Osteocyte (in vitro differentiated cells): ENCODE measurements around the gene CD79B. TPM values are rescaled to one million over a fixed set of nuclear protein-coding genes. Genes with fewer than 3 reads are reported as not detected.

ENCODE experiments used
- DNase-seq: peaks from one replicate; pipeline ENCODE4 v3.0.0; 2021; ENCODE audit warnings: mixed read lengths; ENCODE audit not compliant: unreplicated experiment; ENCODE audit errors: extremely low spot score
- H3K27ac Mint-ChIP-seq: one replicate; pipeline ENCODE4 v1.8.0; 2021; ENCODE audit warnings: mild to moderate bottlenecking, mixed read lengths; ENCODE audit not compliant: unreplicated experiment
- H3K27me3 Mint-ChIP-seq: one replicate; pipeline ENCODE4 v1.8.0; 2021; ENCODE audit warnings: mixed read lengths; ENCODE audit not compliant: unreplicated experiment
- H3K36me3 Mint-ChIP-seq: one replicate; pipeline ENCODE4 v1.8.0; 2021; ENCODE audit warnings: mixed read lengths; ENCODE audit not compliant: unreplicated experiment
- H3K4me1 Mint-ChIP-seq: one replicate; pipeline ENCODE4 v1.8.0; 2021; ENCODE audit warnings: mixed read lengths; ENCODE audit not compliant: unreplicated experiment
- H3K4me3 Mint-ChIP-seq: one replicate; pipeline ENCODE4 v1.8.0; 2021; ENCODE audit warnings: mild to moderate bottlenecking, moderate library complexity, mixed read lengths; ENCODE audit not compliant: unreplicated experiment
- H3K9me3 Mint-ChIP-seq: one replicate; pipeline ENCODE4 v1.8.0; 2021; ENCODE audit warnings: mixed read lengths; ENCODE audit not compliant: unreplicated experiment
- total RNA-seq: library from RNA; stranded (reverse); gene quantifications from 2 replicates; pipeline ENCODE4 v1.2.1, GENCODE V29; 2021
- TF ChIP-seq, protein P1 (sequence below): fragments of 200-600 bp; sonication (generic); IDR thresholded peaks from 2 replicates; pipeline ENCODE4 v1.5.0; 2021; ENCODE audit warnings: antibody characterized with exemption, mild to moderate bottlenecking, moderate library complexity

The CD79B gene
- total RNA-seq, 1 donor from 2014 or later: not detected

DNA sequence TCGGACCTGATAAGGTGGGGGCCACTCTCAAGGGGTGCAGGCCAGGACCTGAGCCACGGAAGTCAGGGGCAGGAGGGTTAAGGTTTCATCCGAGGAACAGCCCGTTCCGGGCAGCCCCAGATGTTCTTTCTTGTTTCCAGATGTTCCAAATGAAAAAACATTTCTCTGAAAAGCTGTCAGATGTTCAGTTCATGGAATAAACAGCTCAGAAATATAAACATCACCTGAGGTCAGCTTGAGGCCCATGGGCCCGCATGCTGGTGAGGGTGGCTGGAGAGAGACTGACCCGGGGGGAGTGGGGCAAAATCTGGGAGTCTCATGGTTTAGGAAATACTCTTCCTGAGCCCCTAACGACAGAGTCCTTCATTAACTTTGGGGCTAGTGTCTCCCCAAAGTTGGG lies 1.5 kb upstream of the CD79B start:
- Mint-ChIP-seq H3K27ac (no peak overlapping the region), H3K36me3 (no peaks in the 10 kb centered on the region), H3K27me3 (peaks cover 16% of the 10 kb centered on the region), H3K4me3 (no peak overlapping the region), H3K4me1 (peaks cover 4% of the 10 kb centered on the region), H3K9me3 (no peaks in the 10 kb centered on the region)
- TF ChIP-seq, protein P1, sequence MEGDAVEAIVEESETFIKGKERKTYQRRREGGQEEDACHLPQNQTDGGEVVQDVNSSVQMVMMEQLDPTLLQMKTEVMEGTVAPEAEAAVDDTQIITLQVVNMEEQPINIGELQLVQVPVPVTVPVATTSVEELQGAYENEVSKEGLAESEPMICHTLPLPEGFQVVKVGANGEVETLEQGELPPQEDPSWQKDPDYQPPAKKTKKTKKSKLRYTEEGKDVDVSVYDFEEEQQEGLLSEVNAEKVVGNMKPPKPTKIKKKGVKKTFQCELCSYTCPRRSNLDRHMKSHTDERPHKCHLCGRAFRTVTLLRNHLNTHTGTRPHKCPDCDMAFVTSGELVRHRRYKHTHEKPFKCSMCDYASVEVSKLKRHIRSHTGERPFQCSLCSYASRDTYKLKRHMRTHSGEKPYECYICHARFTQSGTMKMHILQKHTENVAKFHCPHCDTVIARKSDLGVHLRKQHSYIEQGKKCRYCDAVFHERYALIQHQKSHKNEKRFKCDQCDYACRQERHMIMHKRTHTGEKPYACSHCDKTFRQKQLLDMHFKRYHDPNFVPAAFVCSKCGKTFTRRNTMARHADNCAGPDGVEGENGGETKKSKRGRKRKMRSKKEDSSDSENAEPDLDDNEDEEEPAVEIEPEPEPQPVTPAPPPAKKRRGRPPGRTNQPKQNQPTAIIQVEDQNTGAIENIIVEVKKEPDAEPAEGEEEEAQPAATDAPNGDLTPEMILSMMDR: no peak
- DNase-seq: no peak

DNA sequence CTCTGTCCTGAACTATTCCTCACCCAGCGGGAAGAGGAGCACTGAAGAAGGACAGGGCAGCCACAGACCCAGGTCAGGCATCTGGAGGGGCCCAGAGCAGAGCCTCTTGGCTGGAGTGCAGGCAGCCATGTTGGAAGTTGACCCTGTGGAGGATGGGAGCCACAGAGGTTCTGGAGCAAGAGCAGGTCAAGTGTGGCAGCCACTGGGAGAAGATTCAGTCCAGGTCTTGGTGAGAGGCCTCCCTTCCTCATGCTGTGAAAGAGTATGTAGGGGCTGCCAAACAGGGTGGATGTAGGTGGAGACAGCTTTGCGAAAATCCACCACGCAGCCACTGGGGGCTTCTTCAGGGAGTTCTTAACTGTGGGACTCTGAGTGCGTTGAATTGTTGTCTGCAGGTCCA lies 590 bp upstream of the CD79B start:
- Mint-ChIP-seq H3K27me3 (peaks cover 16% of the 10 kb centered on the region), H3K36me3 (no peaks in the 10 kb centered on the region), H3K9me3 (no peaks in the 10 kb centered on the region), H3K27ac (no peak overlapping the region), H3K4me3 (no peak overlapping the region), H3K4me1 (peaks cover 4% of the 10 kb centered on the region)
- TF ChIP-seq, protein P1: no peak
- no peak for DNase-seq

DNA sequence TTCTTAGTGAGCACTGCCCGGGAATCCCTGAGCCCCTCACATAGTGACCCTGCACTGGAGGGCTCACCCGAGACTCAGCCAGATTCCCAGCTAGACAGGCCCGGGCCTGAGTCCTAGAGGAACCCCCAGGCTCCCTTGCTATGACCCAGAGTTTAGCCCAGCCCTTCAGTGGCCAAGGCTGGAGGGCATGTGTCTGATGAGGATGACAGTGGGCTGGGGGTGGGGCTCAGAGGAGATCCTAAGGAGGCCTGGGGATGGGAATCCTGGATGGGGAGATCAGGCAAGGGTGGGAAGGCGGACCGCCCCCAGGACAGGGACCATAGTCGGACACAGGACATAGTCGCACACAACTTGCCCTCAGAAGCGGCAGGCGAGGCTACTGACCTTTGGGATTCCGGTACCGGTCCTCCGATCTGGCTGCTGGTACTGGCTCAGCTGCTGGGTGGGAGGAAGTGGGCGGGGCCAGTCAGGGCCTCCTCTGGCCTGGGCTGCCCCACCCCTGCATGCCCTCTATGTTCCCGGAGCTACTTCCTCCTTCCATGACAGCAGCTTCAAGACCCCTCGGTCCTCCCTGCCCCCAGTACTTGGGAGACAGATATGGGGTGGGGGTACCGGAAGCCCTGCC lies 1.1 kb downstream of the CD79B start:
- Mint-ChIP-seq H3K36me3 (no peaks in the 10 kb centered on the region), H3K4me3 (no peak overlapping the region), H3K9me3 (no peaks in the 10 kb centered on the region), H3K27ac (no peak overlapping the region), H3K27me3 (peaks cover 12% of the 10 kb centered on the region), H3K4me1 (peaks cover 4% of the 10 kb centered on the region)
- no peak for DNase-seq
- TF ChIP-seq, protein P1: no peak

DNA sequence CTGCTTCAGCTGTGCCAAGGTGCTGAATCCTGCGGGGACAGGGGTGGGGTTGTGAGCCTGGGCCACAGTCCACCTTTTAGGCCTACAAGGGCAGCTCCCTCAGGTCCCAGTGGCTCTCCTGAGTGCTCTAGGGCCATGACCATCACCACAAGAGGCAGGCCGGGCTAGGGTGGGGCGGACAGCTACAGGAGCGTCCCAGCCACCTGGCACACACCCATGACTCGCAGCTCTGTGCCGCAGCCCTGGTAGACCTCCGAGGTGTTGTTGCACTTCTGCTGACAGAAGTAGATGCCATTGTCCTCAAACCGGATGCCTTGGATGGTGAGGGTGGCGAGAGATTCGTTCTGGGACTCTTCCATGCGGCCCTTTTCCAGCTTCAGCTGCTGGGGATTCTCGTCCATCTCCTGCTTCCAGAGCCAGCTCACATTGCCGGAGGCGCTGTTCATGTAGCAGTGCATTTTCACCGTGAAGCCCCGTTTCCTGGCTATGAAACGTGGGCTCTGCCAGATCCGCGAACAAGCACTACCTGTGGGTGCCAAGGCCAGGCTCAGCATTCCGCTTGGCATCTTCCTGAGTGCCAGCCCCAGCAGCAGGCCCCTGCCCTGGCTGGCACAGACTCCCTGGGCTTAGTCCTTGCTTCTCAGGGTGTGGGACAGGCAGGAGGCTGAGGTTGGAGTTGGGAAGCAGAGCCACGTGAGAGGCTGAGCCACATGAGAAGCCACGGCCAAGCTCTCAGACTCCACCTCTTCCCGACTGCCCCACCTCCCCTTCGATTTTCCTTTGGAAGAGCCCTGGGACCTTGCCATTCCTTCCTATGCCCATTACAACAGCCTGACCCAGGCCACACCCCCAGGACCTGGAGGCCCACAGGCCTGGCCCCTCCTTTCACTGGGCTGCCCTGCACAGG lies 2.0 kb downstream of the CD79B start:
- Mint-ChIP-seq H3K4me1 (peaks cover 4% of the 10 kb centered on the region), H3K4me3 (no peak overlapping the region), H3K27me3 (peaks cover 4% of the 10 kb centered on the region), H3K9me3 (no peaks in the 10 kb centered on the region), H3K27ac (no peak overlapping the region), H3K36me3 (no peaks in the 10 kb centered on the region)
- DNase-seq: no peak
- TF ChIP-seq, protein P1: no peak

DNA sequence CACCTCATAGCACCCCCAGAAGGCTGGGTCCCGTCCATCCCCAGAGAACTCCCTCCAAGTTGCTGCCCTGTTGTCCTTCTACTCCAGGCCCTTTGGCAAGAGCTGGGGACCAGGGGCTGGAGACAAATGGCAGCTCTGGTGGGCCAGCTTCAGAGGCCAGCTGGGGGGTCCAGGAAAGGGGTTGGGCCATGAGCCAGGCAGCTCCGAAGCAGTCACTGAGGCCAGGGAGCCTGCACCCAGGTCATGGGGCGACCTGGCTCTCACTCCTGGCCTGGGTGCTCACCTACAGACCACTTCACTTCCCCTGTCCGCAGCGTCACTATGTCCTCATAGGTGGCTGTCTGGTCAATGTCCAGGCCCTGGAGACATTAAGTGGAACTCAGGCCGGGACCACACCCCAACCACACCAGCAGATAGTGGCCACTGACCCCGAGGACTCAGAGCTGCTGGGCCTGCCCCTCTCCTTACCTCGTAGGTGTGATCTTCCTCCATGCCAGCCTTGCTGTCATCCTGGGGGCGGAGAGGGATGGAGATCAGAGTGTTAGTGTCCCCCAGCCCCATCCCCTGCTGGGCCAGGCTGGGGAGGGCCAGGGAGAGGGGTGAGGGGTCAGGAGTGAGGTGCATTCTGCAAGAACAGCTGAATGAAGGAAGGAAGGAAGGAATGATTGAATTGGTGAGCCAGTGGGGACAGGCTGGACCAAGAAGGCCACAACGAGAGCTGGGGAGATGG lies 3.0 kb downstream of the CD79B start:
- H3K36me3 Mint-ChIP-seq: no peaks in the 10 kb centered on the region
- TF ChIP-seq, protein P1: no peak
- no peak overlapping the region for H3K4me3 Mint-ChIP-seq
- peaks cover 4% of the 10 kb centered on the region for H3K4me1 Mint-ChIP-seq
- H3K27me3 Mint-ChIP-seq: no peaks in the 10 kb centered on the region
- no peak overlapping the region for H3K27ac Mint-ChIP-seq
- no peaks in the 10 kb centered on the region for H3K9me3 Mint-ChIP-seq
- no peak for DNase-seq
